H9 (cell line): ENCODE results near the gene IL11RA. TPM values are rescaled to one million over a fixed set of nuclear protein-coding genes. Genes with fewer than 3 reads are reported as not detected.

ENCODE experiments used
- DNase-seq: peaks from one replicate; pipeline ENCODE4 v3.0.0-alpha.2; 2017
- H2AFZ ChIP-seq: one replicate; pipeline ENCODE4 v1.6.1; 2013; ENCODE audit warnings: mild to moderate bottlenecking, low read length, control low read depth, moderate library complexity
- H2AK5ac ChIP-seq: 2 replicates; pipeline ENCODE4 v1.6.1; 2013; ENCODE audit warnings: low read length, control low read depth, mixed read lengths; ENCODE audit not compliant: insufficient read length
- H2BK120ac ChIP-seq: one replicate; pipeline ENCODE4 v1.6.1; 2013; ENCODE audit warnings: low read depth, mild to moderate bottlenecking, low read length, control low read depth, inconsistent platforms; ENCODE audit not compliant: poor library complexity, severe bottlenecking
- H2BK12ac ChIP-seq: 2 replicates; pipeline ENCODE4 v1.6.1; 2013; ENCODE audit warnings: low read length, control low read depth, mixed read lengths, low read depth; ENCODE audit not compliant: insufficient read length
- H2BK15ac ChIP-seq: 2 replicates; pipeline ENCODE4 v1.6.1; 2013; ENCODE audit warnings: low read depth, low read length, control low read depth
- H2BK20ac ChIP-seq: one replicate; pipeline ENCODE4 v1.6.1; 2013; ENCODE audit warnings: low read depth, mild to moderate bottlenecking, low read length, control low read depth, inconsistent platforms; ENCODE audit not compliant: poor library complexity, severe bottlenecking
- H2BK5ac ChIP-seq: 2 replicates; pipeline ENCODE4 v1.6.1; 2013; ENCODE audit warnings: low read length, control low read depth, mixed read lengths; ENCODE audit not compliant: insufficient read length
- H3K14ac ChIP-seq: 2 replicates; pipeline ENCODE4 v1.6.1; 2013; ENCODE audit warnings: low read length, control low read depth; ENCODE audit not compliant: insufficient read depth
- H3K18ac ChIP-seq: 2 replicates; pipeline ENCODE4 v1.6.1; 2013; ENCODE audit warnings: low read depth, mild to moderate bottlenecking, mixed read lengths, low read length, control low read depth; ENCODE audit not compliant: insufficient read length
- H3K23ac ChIP-seq: 2 replicates; pipeline ENCODE4 v1.6.1; 2013; ENCODE audit warnings: low read length, control low read depth, mixed read lengths, low read depth; ENCODE audit not compliant: insufficient read length
- H3K23me2 ChIP-seq: 2 replicates; pipeline ENCODE4 v1.6.1; 2013; ENCODE audit warnings: low read depth, mild to moderate bottlenecking, mixed read lengths, low read length, control low read depth; ENCODE audit not compliant: insufficient read length, poor library complexity, severe bottlenecking
- H3K27ac ChIP-seq: 2 replicates; pipeline ENCODE4 v1.5.1; 2013; ENCODE audit warnings: low read length, control low read depth, mixed read lengths, low read depth; ENCODE audit not compliant: insufficient read length
- H3K27me3 ChIP-seq: 2 replicates; pipeline ENCODE4 v1.6.1; 2013; ENCODE audit warnings: low read length, control low read depth, inconsistent platforms; ENCODE audit not compliant: insufficient read depth
- H3K4ac ChIP-seq: 2 replicates; pipeline ENCODE4 v1.6.1; 2013; ENCODE audit warnings: low read depth, mild to moderate bottlenecking, control low read depth, inconsistent platforms, low read length, moderate library complexity
- H3K4me1 ChIP-seq: 2 replicates; pipeline ENCODE4 v1.6.1; 2013; ENCODE audit warnings: low read length, control low read depth, inconsistent platforms; ENCODE audit not compliant: insufficient read depth
- H3K4me2 ChIP-seq: 2 replicates; pipeline ENCODE4 v1.6.1; 2013; ENCODE audit warnings: low read length, control low read depth, mixed read lengths; ENCODE audit not compliant: insufficient read length, insufficient read depth
- H3K56ac ChIP-seq: 2 replicates; pipeline ENCODE4 v1.6.1; 2013; ENCODE audit warnings: low read depth, mild to moderate bottlenecking, mixed read lengths, low read length, control low read depth; ENCODE audit not compliant: insufficient read length
- H3K79me1 ChIP-seq: 2 replicates; pipeline ENCODE4 v1.6.1; 2013; ENCODE audit warnings: low read depth, mild to moderate bottlenecking, moderate library complexity, low read length, control low read depth, inconsistent platforms; ENCODE audit not compliant: insufficient read depth, poor library complexity, severe bottlenecking
- H3K79me2 ChIP-seq: 2 replicates; pipeline ENCODE4 v1.6.1; 2013; ENCODE audit warnings: low read length, control low read depth, inconsistent platforms; ENCODE audit not compliant: insufficient read depth
- H3K9ac ChIP-seq: 2 replicates; pipeline ENCODE4 v1.6.1; 2013; ENCODE audit warnings: low read length, control low read depth, mixed read lengths; ENCODE audit not compliant: insufficient read length; ENCODE audit errors: extremely low read depth
- H3K9me3 ChIP-seq: one replicate; pipeline ENCODE4 v1.6.1; 2013; ENCODE audit warnings: low read depth, low read length, inconsistent platforms; ENCODE audit not compliant: control insufficient read depth
- H3T11ph ChIP-seq: one replicate; pipeline ENCODE4 v1.6.1; 2013; ENCODE audit warnings: mild to moderate bottlenecking, low read length, control low read depth, inconsistent platforms
- H4K20me1 ChIP-seq: one replicate; pipeline ENCODE4 v1.6.1; 2013; ENCODE audit not compliant: control insufficient read depth, insufficient read length, insufficient read depth
- H4K5ac ChIP-seq: 2 replicates; pipeline ENCODE4 v1.6.1; 2013; ENCODE audit warnings: low read depth, mild to moderate bottlenecking, mixed read lengths, low read length, control low read depth; ENCODE audit not compliant: insufficient read length
- H4K8ac ChIP-seq: replicated peaks from 2 replicates; pipeline ENCODE4 v1.6.1; 2013; ENCODE audit warnings: low read length, control low read depth, mixed read lengths, low read depth; ENCODE audit not compliant: insufficient read length
- H4K91ac ChIP-seq: 2 replicates; pipeline ENCODE4 v1.6.1; 2013; ENCODE audit warnings: low read depth, mild to moderate bottlenecking, moderate library complexity, mixed read lengths, low read length, control low read depth; ENCODE audit not compliant: insufficient read length
- H3K27ac Mint-ChIP-seq, 3 experiments: 2 replicates in 2 of 3; 3 replicates in 1 of 3; pipeline ENCODE4 v1.8.0; 2020 to 2021; ENCODE audit warnings: mixed read lengths in 3 of 3, mild to moderate bottlenecking in 1 of 3, moderate library complexity in 1 of 3
- H3K27me3 Mint-ChIP-seq: 2 replicates; pipeline ENCODE4 v1.8.0; 2021; ENCODE audit warnings: low read depth, mild to moderate bottlenecking, moderate library complexity, mixed read lengths
- H3K36me3 Mint-ChIP-seq, 3 experiments: 2 replicates in 2 of 3; 3 replicates in 1 of 3; pipeline ENCODE4 v1.8.0; 2020 to 2021; ENCODE audit warnings: low read depth in 3 of 3, mixed read lengths in 3 of 3; ENCODE audit not compliant: insufficient read depth in 1 of 3
- H3K4me1 Mint-ChIP-seq, 2 experiments: 2 replicates each; pipeline ENCODE4 v1.8.0; 2020; ENCODE audit warnings: mixed read lengths in 2 of 2
- H3K4me3 Mint-ChIP-seq, 2 experiments: 2 replicates in 1 of 2; 3 replicates in 1 of 2; pipeline ENCODE4 v1.8.0; 2020 to 2021; ENCODE audit warnings: mild to moderate bottlenecking in 2 of 2, mixed read lengths in 2 of 2, moderate library complexity in 1 of 2
- H3K9me3 Mint-ChIP-seq, 2 experiments: 2 replicates in 1 of 2; 3 replicates in 1 of 2; pipeline ENCODE4 v1.8.0; 2020; ENCODE audit warnings: mild to moderate bottlenecking in 2 of 2, mixed read lengths in 2 of 2, moderate library complexity in 1 of 2
- WGBS: extraction: QIAGEN DNeasy Blood & Tissue Kit; methylation state at CpG from one replicate; pipeline ENCODE4 v1.1.7; 2013; ENCODE audit warnings: missing lambda C conversion rate, low lambda C conversion rate, mixed read lengths; ENCODE audit not compliant: insufficient read length; ENCODE audit errors: extremely low coverage; 5-methylcytosine and 5-hydroxymethylcytosine counted together
- total RNA-seq: library from RNA; stranded (reverse); gene quantifications from 2 replicates; pipeline ENCODE4 v1.2.1, GENCODE V29; 2021
- TF ChIP-seq, protein P1 (sequence below): fragments of 200-600 bp; sonication (generic); conservative IDR thresholded peaks from 3 replicates; pipeline ENCODE4 v1.8.0; 2021; ENCODE audit warnings: antibody characterized with exemption, mild to moderate bottlenecking

The IL11RA gene
- total RNA-seq, 1 experiment from 2014 or later = 8.7 TPM

DNA sequence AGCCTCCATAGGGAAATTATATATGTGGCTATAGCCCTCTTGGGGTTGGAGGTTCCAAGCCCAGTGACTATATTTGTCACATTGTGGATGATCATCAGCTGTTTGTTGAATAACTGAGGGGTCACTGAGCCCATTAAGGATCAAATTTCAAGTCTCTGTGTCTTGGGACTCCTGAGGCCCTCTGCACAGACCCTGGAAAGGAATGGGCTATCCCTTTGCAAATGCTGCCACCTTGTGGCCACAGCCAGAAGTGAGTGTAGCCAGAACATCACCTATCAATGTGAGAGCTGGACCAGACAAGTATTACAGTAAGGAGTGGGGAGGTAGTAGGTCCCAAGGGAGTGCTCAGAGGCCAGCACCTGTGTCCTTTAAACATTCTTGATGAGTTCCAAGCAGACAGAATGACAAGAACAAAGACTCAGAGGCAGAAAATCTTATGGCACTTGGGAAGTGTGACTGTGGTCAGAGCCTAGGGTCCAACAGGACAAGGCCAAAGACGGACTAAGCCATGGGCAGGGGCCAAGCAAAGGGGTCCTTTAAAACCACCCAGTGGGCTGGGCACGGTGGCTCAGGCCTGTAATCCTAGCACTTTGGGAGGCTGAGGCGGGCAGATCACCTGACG, 48.3 kb upstream of the IL11RA start:
- no peak overlapping the region for H3T11ph ChIP-seq
- no CpG with 5 or more reads among the region's 4 CpGs for WGBS
- no peaks in the 10 kb centered on the region for H3K79me2 ChIP-seq
- H3K14ac ChIP-seq = no peak overlapping the region
- no peak overlapping the region for H2AFZ ChIP-seq
- no peak overlapping the region for H3K18ac ChIP-seq
- no peak overlapping the region for H3K56ac ChIP-seq
- Mint-ChIP-seq H3K36me3 (no peaks in the 10 kb centered on the region), H3K27me3 (peaks cover 18% of the 10 kb centered on the region), H3K4me1 (peaks cover 11 to 12% of the 10 kb centered on the region in 2 experiments), H3K9me3 (no peaks in the 10 kb centered on the region; a peak in 1 of 5 replicates), H3K4me3 (no peak overlapping the region), H3K27ac (no peak overlapping the region; a peak in 1 of 7 replicates)
- H4K5ac ChIP-seq = no peak overlapping the region
- no peaks in the 10 kb centered on the region for H3K23me2 ChIP-seq
- no peak overlapping the region for H2AK5ac ChIP-seq
- H3K4me2 ChIP-seq = no peak overlapping the region
- H2BK20ac ChIP-seq = no peak overlapping the region
- no peaks in the 10 kb centered on the region for H3K9me3 ChIP-seq
- H3K27me3 ChIP-seq = no peaks in the 10 kb centered on the region
- no peak overlapping the region for H3K23ac ChIP-seq
- DNase-seq = peak; percentile 85
- no peaks in the 10 kb centered on the region for H3K79me1 ChIP-seq
- H4K8ac ChIP-seq = no peak overlapping the region
- H2BK15ac ChIP-seq = no peak overlapping the region
- TF ChIP-seq, protein P1, sequence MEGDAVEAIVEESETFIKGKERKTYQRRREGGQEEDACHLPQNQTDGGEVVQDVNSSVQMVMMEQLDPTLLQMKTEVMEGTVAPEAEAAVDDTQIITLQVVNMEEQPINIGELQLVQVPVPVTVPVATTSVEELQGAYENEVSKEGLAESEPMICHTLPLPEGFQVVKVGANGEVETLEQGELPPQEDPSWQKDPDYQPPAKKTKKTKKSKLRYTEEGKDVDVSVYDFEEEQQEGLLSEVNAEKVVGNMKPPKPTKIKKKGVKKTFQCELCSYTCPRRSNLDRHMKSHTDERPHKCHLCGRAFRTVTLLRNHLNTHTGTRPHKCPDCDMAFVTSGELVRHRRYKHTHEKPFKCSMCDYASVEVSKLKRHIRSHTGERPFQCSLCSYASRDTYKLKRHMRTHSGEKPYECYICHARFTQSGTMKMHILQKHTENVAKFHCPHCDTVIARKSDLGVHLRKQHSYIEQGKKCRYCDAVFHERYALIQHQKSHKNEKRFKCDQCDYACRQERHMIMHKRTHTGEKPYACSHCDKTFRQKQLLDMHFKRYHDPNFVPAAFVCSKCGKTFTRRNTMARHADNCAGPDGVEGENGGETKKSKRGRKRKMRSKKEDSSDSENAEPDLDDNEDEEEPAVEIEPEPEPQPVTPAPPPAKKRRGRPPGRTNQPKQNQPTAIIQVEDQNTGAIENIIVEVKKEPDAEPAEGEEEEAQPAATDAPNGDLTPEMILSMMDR = peak; percentile 97; the same call in 2 of the 3 replicates
- H3K4me1 ChIP-seq = no peaks in the 10 kb centered on the region
- H2BK5ac ChIP-seq = no peak overlapping the region
- H2BK120ac ChIP-seq = no peak overlapping the region
- no peaks in the 10 kb centered on the region for H4K20me1 ChIP-seq
- no peak overlapping the region for H2BK12ac ChIP-seq
- H3K4ac ChIP-seq = no peak overlapping the region
- no peak overlapping the region for H3K27ac ChIP-seq
- no peak overlapping the region for H4K91ac ChIP-seq
- no peak overlapping the region for H3K9ac ChIP-seq
